ENCODE results near the gene MCM5. TPM values are rescaled to one million over a fixed set of nuclear protein-coding genes. Genes with fewer than 3 reads are reported as not detected.

Gene MCM5
- total and polyA plus RNA-seq, 2 of the 13 experiments (the other 11 are each of a cell fraction or from before 2014, with no cell fraction given): 40.2 to 93.5 TPM

GRCh38 chr22:35399678-35400500 is at the start of gene MCM5 (continued):
- TF ChIP-seq NR3C1 (CRISPR knock-in tag; IDR thresholded peaks at IDR 0.05) (no peak), MNT (IDR thresholded peaks at IDR 0.05) (no peak; the same call in 1 of the 2 replicates), GMEB1 (CRISPR knock-in tag; IDR thresholded peaks at IDR 0.05; ENCODE audit: borderline replicate concordance) (peak; percentile 74), ZNF431 (CRISPR knock-in tag; IDR thresholded peaks at IDR 0.05; ENCODE audit: borderline replicate concordance, low read depth) (peak; percentile 57; the same call in 1 of the 2 replicates), PHF21A (CRISPR knock-in tag; IDR thresholded peaks at IDR 0.05) (peak; percentile 59; the same call in 1 of the 2 replicates), ZNF230 (CRISPR knock-in tag; IDR thresholded peaks at IDR 0.05) (no peak), FOXO4 (CRISPR knock-in tag; conservative IDR thresholded peaks at IDR 0.05) (peak; percentile 85; the same call in 1 of the 2 replicates), HNRNPLL (IDR thresholded peaks at IDR 0.05; ENCODE audit: low read depth, low read length, poor library complexity, severe bottlenecking) (peak; percentile 88), KLF16 (CRISPR knock-in tag; IDR thresholded peaks at IDR 0.05) (peak in 1 of 2 experiments; percentile 33; a peak in 1 of 4 replicates), ZNF687 (CRISPR knock-in tag; IDR thresholded peaks at IDR 0.05) (peak; percentile 88), POLR2A (IDR thresholded peaks at IDR 0.05; ENCODE audit: insufficient read depth in 1 of 2, low read depth in 2 of 2, low read length in 2 of 2) (peak; percentile 53 to 70), ARNTL (CRISPR knock-in tag; IDR thresholded peaks at IDR 0.05) (0 out of 2 replicates have a peak, but pooled peaks have one; percentile 51), ELF3 (CRISPR knock-in tag; IDR thresholded peaks at IDR 0.05) (peak; percentile 74), KDM5A (IDR thresholded peaks at IDR 0.05; ENCODE audit: borderline replicate concordance, low read length) (peak; percentile 67; the same call in 1 of the 2 replicates), NFYB (CRISPR knock-in tag; IDR thresholded peaks at IDR 0.05) (peak; percentile 99), PATZ1 (CRISPR knock-in tag; IDR thresholded peaks at IDR 0.05) (no peak), ZNF747 (CRISPR knock-in tag; IDR thresholded peaks at IDR 0.05; ENCODE audit: borderline replicate concordance) (peak; percentile 36; the same call in 1 of the 2 replicates)

All from HepG2 (cell line).